Mucosa of stomach (tissue), 1 donor: ENCODE results near the gene ATF7IP.
"Not testable (repeated sequence)": the region's sequence is repeated elsewhere in the genome, so short reads cannot be mapped to it uniquely, and the experiment has no call there.

ENCODE experiments used
- H3K27me3 ChIP-seq: one replicate; pipeline ENCODE4 v1.7.0; 2013; ENCODE audit warnings: mild to moderate bottlenecking, low read length; ENCODE audit not compliant: control insufficient read depth, insufficient read depth
- H3K36me3 ChIP-seq: one replicate; pipeline ENCODE4 v1.7.0; 2013; ENCODE audit warnings: low read length; ENCODE audit not compliant: control insufficient read depth, insufficient read depth
- H3K4me1 ChIP-seq: one replicate; pipeline ENCODE4 v1.7.0; 2013; ENCODE audit warnings: mild to moderate bottlenecking, low read length; ENCODE audit not compliant: control insufficient read depth, insufficient read depth
- H3K4me3 ChIP-seq: one replicate; pipeline ENCODE4 v1.7.0; 2013; ENCODE audit warnings: low read length
- H3K9ac ChIP-seq: one replicate; pipeline ENCODE4 v1.7.0; 2013; ENCODE audit warnings: mild to moderate bottlenecking, low read length, moderate library complexity
- H3K9me3 ChIP-seq: one replicate; pipeline ENCODE4 v1.7.0; 2013; ENCODE audit warnings: mild to moderate bottlenecking, low read length, moderate library complexity; ENCODE audit not compliant: control insufficient read depth
- donor health status: Pancreatic carcinoma.

The ATF7IP gene

GRCh38 chr12:14365294-14366208 is at the start of gene ATF7IP:
Gene ATF7IP, plus strand, starts transcription at chr12:14365682. Its CDS starts 58,234 bp downstream, at chr12:14423916.
- no peaks in the 10 kb centered on the region for H3K36me3 ChIP-seq
- H3K27me3 ChIP-seq, result no peaks in the 10 kb centered on the region
- H3K9ac ChIP-seq, result peak within 1 kb of the TSS; percentile 78
- H3K4me3 ChIP-seq, result peak within 1 kb of the TSS; percentile 70
- H3K4me1 ChIP-seq, result no peaks in the 10 kb centered on the region
- H3K9me3 ChIP-seq, result no peaks in the 10 kb centered on the region

GRCh38 chr12:14317362-14318146 is 47.9 kb upstream of the ATF7IP start:
- Histone ChIP-seq H3K4me3 (no peak overlapping the region), H3K9ac (no peak overlapping the region), H3K4me1 (no peaks in the 10 kb centered on the region), H3K36me3 (no peaks in the 10 kb centered on the region), H3K27me3 (no peaks in the 10 kb centered on the region), H3K9me3 (no peaks in the 10 kb centered on the region)

GRCh38 chr12:14319704-14320427 is 45.6 kb upstream of the ATF7IP start:
- H3K36me3 ChIP-seq, H3K27me3 ChIP-seq, H3K9ac ChIP-seq, H3K4me3 ChIP-seq, H3K4me1 ChIP-seq, H3K9me3 ChIP-seq: not testable (repeated sequence)

GRCh38 chr12:14322403-14322802 is 43.1 kb upstream of the ATF7IP start:
- Histone ChIP-seq H3K27me3 (no peaks in the 10 kb centered on the region), H3K4me1 (no peaks in the 10 kb centered on the region), H3K9ac (no peak overlapping the region), H3K36me3 (no peaks in the 10 kb centered on the region), H3K9me3 (no peaks in the 10 kb centered on the region), H3K4me3 (no peak overlapping the region)

- no peaks in the 10 kb centered on the region for H3K36me3 ChIP-seq
- H3K4me3 ChIP-seq, result no peak overlapping the region
- H3K27me3 ChIP-seq, result no peaks in the 10 kb centered on the region
- H3K4me1 ChIP-seq, result no peaks in the 10 kb centered on the region
- H3K9me3 ChIP-seq, result no peaks in the 10 kb centered on the region
- H3K9ac ChIP-seq, result no peak overlapping the region
Measured at GRCh38 chr12:14325716-14326343, 39.7 kb upstream of the ATF7IP start.

GRCh38 chr12:14326699-14327098 is 38.8 kb upstream of the ATF7IP start:
- no peaks in the 10 kb centered on the region for H3K27me3 ChIP-seq
- H3K4me3 ChIP-seq, result no peak overlapping the region
- H3K9me3 ChIP-seq, result no peaks in the 10 kb centered on the region
- H3K4me1 ChIP-seq, result no peaks in the 10 kb centered on the region
- no peaks in the 10 kb centered on the region for H3K36me3 ChIP-seq
- no peak overlapping the region for H3K9ac ChIP-seq

- Histone ChIP-seq H3K36me3 (no peaks in the 10 kb centered on the region), H3K4me3 (no peak overlapping the region), H3K9ac (no peak overlapping the region), H3K27me3 (no peaks in the 10 kb centered on the region), H3K9me3 (no peaks in the 10 kb centered on the region), H3K4me1 (no peaks in the 10 kb centered on the region)
Measured at GRCh38 chr12:14327711-14328110, 37.8 kb upstream of the ATF7IP start.

GRCh38 chr12:14332482-14332881 is 33.0 kb upstream of the ATF7IP start:
- no peaks in the 10 kb centered on the region for H3K9me3 ChIP-seq
- H3K36me3 ChIP-seq, result no peaks in the 10 kb centered on the region
- no peaks in the 10 kb centered on the region for H3K27me3 ChIP-seq
- H3K9ac ChIP-seq, result no peak overlapping the region
- no peak overlapping the region for H3K4me3 ChIP-seq
- no peaks in the 10 kb centered on the region for H3K4me1 ChIP-seq

- no peaks in the 10 kb centered on the region for H3K27me3 ChIP-seq
- H3K36me3 ChIP-seq, result no peaks in the 10 kb centered on the region
- H3K9ac ChIP-seq, result no peak overlapping the region
- H3K9me3 ChIP-seq, result no peaks in the 10 kb centered on the region
- no peaks in the 10 kb centered on the region for H3K4me1 ChIP-seq
- no peak overlapping the region for H3K4me3 ChIP-seq
Measured at GRCh38 chr12:14340371-14340770, 25.1 kb upstream of the ATF7IP start.

- H3K9me3 ChIP-seq, H3K27me3 ChIP-seq, H3K9ac ChIP-seq, H3K36me3 ChIP-seq, H3K4me1 ChIP-seq, H3K4me3 ChIP-seq: not testable (repeated sequence)
Measured at GRCh38 chr12:14351524-14351923, 14.0 kb upstream of the ATF7IP start.

- H3K4me1 ChIP-seq, H3K9ac ChIP-seq, H3K36me3 ChIP-seq, H3K4me3 ChIP-seq, H3K27me3 ChIP-seq, H3K9me3 ChIP-seq: not testable (repeated sequence)
Measured at GRCh38 chr12:14352066-14352465, 13.4 kb upstream of the ATF7IP start.
